HepG2 (cell line): ENCODE results near the gene PRKCD. TPM values are rescaled to one million over a fixed set of nuclear protein-coding genes. Genes with fewer than 3 reads are reported as not detected.

Experiments used
- ATAC-seq: fragments of 200-7000 bp; cut with Tn5 transposase; 3 replicates; pipeline ENCODE4 v1.9.1; 2020; ENCODE audit warnings: mild to moderate bottlenecking, moderate library complexity
- BruUV-seq: library from RNA; stranded (reverse); fragments of 400-500 nt; replicated peaks from 2 replicates; lab custom pipeline; 2021; lab: Mats Ljungman, UMichigan
- CTCF ChIA-PET: fragments of 300-600 bp; formaldehyde crosslinking; extraction: SDS; loops from one replicate; lab custom pipeline; 2021; ENCODE audit warnings: low total read pairs, inconsistent platforms, low intra/inter-chr PET ratio; lab: Yijun Ruan, JAX
- POLR2A ChIA-PET: fragments of 350-600 bp; sonication (Branson Sonifier 250); formaldehyde crosslinking; loops from one replicate; lab custom pipeline; 2020; ENCODE audit warnings: antibody characterized with exemption, inconsistent platforms; lab: Yijun Ruan, JAX
- DNase-seq: peaks from one replicate; pipeline ENCODE4 v3.0.0-alpha.2; 2015; ENCODE audit warnings: low spot score
- FAIRE-seq: peaks from 3 replicates; lab custom pipeline; 2011; peaks lifted over from hg19 to GRCh38; lab: Jason Lieb, UNC
- H2AFZ ChIP-seq: one replicate; pipeline ENCODE4 v1.6.1; 2011; ENCODE audit warnings: low read length, inconsistent platforms
- H3K27ac ChIP-seq: fragments of 300-600 bp; 3 replicates; pipeline ENCODE4 v1.8.0; 2011; ENCODE audit warnings: mixed run types, mild to moderate bottlenecking, mixed read lengths, low read length, inconsistent platforms; ENCODE audit not compliant: insufficient read depth; ENCODE audit errors: extremely low read length
- H3K27me3 ChIP-seq, 2 experiments: fragments of 200-600 bp in 1 of 2; 2 replicates in 1 of 2; 3 replicates in 1 of 2; pipeline versions ENCODE4 v1.6.0 to v1.8.0; 2011; ENCODE audit warnings: low read length in 2 of 2, mild to moderate bottlenecking in 2 of 2, moderate library complexity in 2 of 2, inconsistent platforms in 1 of 2; ENCODE audit not compliant: insufficient read depth in 2 of 2, control insufficient read depth in 1 of 2
- H3K36me3 ChIP-seq, 2 experiments: fragments of 200-600 bp in 1 of 2; replicated peaks in 1 of 2; 2 replicates in 1 of 2; 3 replicates in 1 of 2; pipeline versions ENCODE4 v1.5.1 to v1.8.0; 2011; ENCODE audit warnings: low read length in 2 of 2, inconsistent platforms in 1 of 2; ENCODE audit not compliant: insufficient read depth in 2 of 2, control insufficient read depth in 1 of 2
- H3K4me1 ChIP-seq: 2 replicates; pipeline ENCODE4 v1.5.1; 2012; ENCODE audit warnings: low read length, inconsistent platforms; ENCODE audit not compliant: insufficient read depth
- H3K4me2 ChIP-seq: 2 replicates; pipeline ENCODE4 v1.6.0; 2011; ENCODE audit warnings: low read depth, low read length, inconsistent platforms
- H3K4me3 ChIP-seq, 3 experiments: fragments of 200-600 bp in 1 of 3; sonication (generic), shearing (Covaris generic) in 1 of 3; replicated peaks in 1 of 3; 2 replicates each; pipeline ENCODE4 v1.5.1; 2011 to 2016; ENCODE audit warnings: low read length in 3 of 3, inconsistent platforms in 2 of 3, low read depth in 2 of 3, mild to moderate bottlenecking in 2 of 3, control low read depth in 1 of 3, mixed read lengths in 1 of 3; ENCODE audit not compliant: insufficient read depth in 1 of 3
- H3K79me2 ChIP-seq: one replicate; pipeline ENCODE4 v1.6.1; 2011; ENCODE audit warnings: low read length, inconsistent platforms; ENCODE audit not compliant: insufficient read depth
- H3K9ac ChIP-seq: 2 replicates; pipeline ENCODE4 v1.6.0; 2011; ENCODE audit warnings: mild to moderate bottlenecking, low read depth, low read length, inconsistent platforms; ENCODE audit not compliant: insufficient read depth
- H3K9me3 ChIP-seq: 2 replicates; pipeline ENCODE4 v1.5.1; 2012; ENCODE audit warnings: mild to moderate bottlenecking, low read length
- H4K20me1 ChIP-seq: 2 replicates; pipeline ENCODE4 v1.6.0; 2011; ENCODE audit warnings: inconsistent platforms, mild to moderate bottlenecking, low read length, moderate library complexity; ENCODE audit not compliant: insufficient read depth
- AFF4 ChIP-seq: sonication (generic); formaldehyde crosslinking; IDR thresholded peaks from 2 replicates; pipeline ENCODE4 v1.4.0; 2020; ENCODE audit warnings: missing genetic modification reagents
- ATAD3A ChIP-seq: sonication (generic); formaldehyde crosslinking; IDR thresholded peaks from 2 replicates; pipeline ENCODE4 v1.4.0; 2020; ENCODE audit warnings: missing genetic modification reagents
- ATF1 ChIP-seq: IDR thresholded peaks from 2 replicates; pipeline ENCODE4 v1.6.1; 2016; ENCODE audit warnings: mild to moderate bottlenecking, control low read depth
- ATF4 ChIP-seq, 2 experiments: fragments of 450-650 bp in 1 of 2; sonication (generic) in 1 of 2; formaldehyde crosslinking; IDR thresholded peaks; 2 replicates each; pipeline versions ENCODE4 v1.5.0 to v1.8.0; 2020 to 2022; ENCODE audit warnings: mild to moderate bottlenecking in 1 of 2, missing genetic modification reagents in 1 of 2
- BRD4 ChIP-seq: sonication (generic); formaldehyde crosslinking; IDR thresholded peaks from 2 replicates; pipeline ENCODE4 v1.4.0; 2020; ENCODE audit warnings: missing genetic modification reagents
- HCFC1 ChIP-seq: fragments of 150-350 bp; IDR thresholded peaks from 2 replicates; pipeline ENCODE4 v1.6.1; 2014; ENCODE audit warnings: low read depth, low read length
- MAFG ChIP-seq: sonication (generic); formaldehyde crosslinking; IDR thresholded peaks from 2 replicates; pipeline ENCODE4 v1.5.1; 2020; ENCODE audit warnings: mild to moderate bottlenecking, missing genetic modification reagents
- MLLT10 ChIP-seq: sonication (generic); formaldehyde crosslinking; IDR thresholded peaks from 2 replicates; pipeline ENCODE4 v1.4.0; 2020; ENCODE audit warnings: missing genetic modification reagents
- PHF21A ChIP-seq: sonication (generic); formaldehyde crosslinking; IDR thresholded peaks from 2 replicates; pipeline ENCODE4 v1.5.0; 2020; ENCODE audit warnings: mild to moderate bottlenecking, missing genetic modification reagents
- PITX1 ChIP-seq: sonication (generic); formaldehyde crosslinking; IDR thresholded peaks from 2 replicates; pipeline ENCODE4 v1.5.1; 2020; ENCODE audit warnings: mild to moderate bottlenecking, missing genetic modification reagents
- RFXANK ChIP-seq: IDR thresholded peaks from 2 replicates; pipeline ENCODE4 v1.6.1; 2016
- TRIM22 ChIP-seq: fragments of 450-650 bp; IDR thresholded peaks from 2 replicates; pipeline ENCODE4 v1.6.1; 2017
- ZNF777 ChIP-seq: sonication (generic); formaldehyde crosslinking; IDR thresholded peaks from 2 replicates; pipeline ENCODE4 v1.4.0; 2020; ENCODE audit warnings: missing genetic modification reagents
- ZSCAN12 ChIP-seq: sonication (generic); formaldehyde crosslinking; IDR thresholded peaks from 2 replicates; pipeline ENCODE4 v1.9.0; 2021; ENCODE audit warnings: mild to moderate bottlenecking, missing genetic modification reagents
- WGBS: methylation state at CpG from one replicate; pipeline ENCODE4 v1.1.6; 2017; ENCODE audit warnings: low lambda C conversion rate; 5-methylcytosine and 5-hydroxymethylcytosine counted together
- in situ Hi-C: cut with HindIII; loops from 2 replicates; pipeline ENCODE4 v1.10.0; 2017; ENCODE audit warnings: low pct_unique_long_range_greater_than_20kb; ENCODE audit not compliant: extremely low pct_ligation_motif_present
- intact Hi-C: fragments of 100-400 bp; cut with micrococcal nuclease; formaldehyde crosslinking; loops from one replicate; pipeline ENCODE4 v1.10.0; 2022; ENCODE audit not compliant: unreplicated experiment
- polyA plus RNA-seq, 8 experiments: library from polyadenylated mRNA; depleted of rRNA in 3 of 8; stranded (reverse) in 7 of 8; unstranded in 1 of 8; fragments of >200 nt; fragmentation: Illumina TruSeq in 4 of 8; extraction: Trizol in 4 of 8; gene quantifications; 2 replicates each; pipeline versions ENCODE4 v1.2.1 to v1.2.3, GENCODE V29; 2011 to 2016; ENCODE audit warnings: low read depth in 4 of 8, missing spikeins in 1 of 8, mixed read lengths in 1 of 8; ENCODE audit not compliant: insufficient read depth in 1 of 8
- total RNA-seq, 5 experiments: library from RNA; depleted of rRNA; stranded (reverse); fragments of >200 nt; fragmentation: Illumina TruSeq; extraction: Trizol; gene quantifications; 2 replicates each; pipeline ENCODE4 v1.2.3, GENCODE V29; 2016; ENCODE audit warnings: low read depth in 1 of 5

The PRKCD gene
- total and polyA plus RNA-seq, 2 of the 13 experiments (the other 11 are each of a cell fraction or from before 2014, with no cell fraction given): 1.6 to 40.7 TPM

GRCh38 chr3:53126601-53127000 lies 34.4 kb upstream of the PRKCD start:
- FAIRE-seq (no peak), DNase-seq (no peak), ATAC-seq (no peak)
- WGBS: 99% methylated on average over 2 of the region's 2 CpGs
- no peaks in the 10 kb centered on the region for H3K9me3 ChIP-seq
- no peak overlapping the region for H3K4me2 ChIP-seq
- H3K9ac ChIP-seq: no peak overlapping the region
- POLR2A ChIA-PET: no interaction called here
- H3K27ac ChIP-seq: no peak overlapping the region
- no peaks in the 10 kb centered on the region for H4K20me1 ChIP-seq
- in situ Hi-C loops (no loop called here), intact Hi-C loops (no loop called here)
- H3K4me1 ChIP-seq: peaks cover 22% of the 10 kb centered on the region
- CTCF ChIA-PET: no interaction called here
- peaks cover 21% of the 10 kb centered on the region for H3K79me2 ChIP-seq
- H3K36me3 ChIP-seq: peaks cover 11 to 29% of the 10 kb centered on the region in 2 experiments
- no peaks in the 10 kb centered on the region for H3K27me3 ChIP-seq
- H3K4me3 ChIP-seq: no peak overlapping the region
- BruUV-seq: no TSS peak
- no peak overlapping the region for H2AFZ ChIP-seq
- TF ChIP-seq MLLT10 (CRISPR knock-in tag): no peak
- TF ChIP-seq BRD4 (CRISPR knock-in tag): no peak
- no peak for TF ChIP-seq PITX1
- TF ChIP-seq ZSCAN12 (CRISPR knock-in tag): no peak
- no peak for TF ChIP-seq TRIM22
- no peak for TF ChIP-seq ATAD3A (CRISPR knock-in tag)
- no peak for TF ChIP-seq HCFC1
- TF ChIP-seq AFF4: no peak
- no peak for TF ChIP-seq PHF21A (CRISPR knock-in tag)
- TF ChIP-seq RFXANK (CRISPR knock-in tag): no peak
- no peak for TF ChIP-seq ATF1 (CRISPR knock-in tag)
- no peak for TF ChIP-seq ZNF777 (CRISPR knock-in tag)
- TF ChIP-seq ATF4 (CRISPR knock-in tag; IDR thresholded peaks at IDR 0.05): no peak
- TF ChIP-seq MAFG (CRISPR knock-in tag): no peak
